Cardiac muscle cell (in vitro differentiated cells and primary cell): ENCODE measurements around the gene CHMP4B. TPM values are rescaled to one million over a fixed set of nuclear protein-coding genes. Genes with fewer than 3 reads are reported as not detected.
A peak's percentile ranks its signal among the peaks of the same experiment; 100 is the strongest.

Experiments
- DNase-seq, 2 donors: peaks; one replicate each; pipeline versions ENCODE4 v3.0.0 to v3.0.0-alpha.2; 2010 to 2017; ENCODE audit warnings: low read depth in 1 of 2, low spot score in 1 of 2
- H3K27ac ChIP-seq: fragments of 200-600 bp; sonication (generic); 2 replicates; pipeline ENCODE4 v1.5.1; 2016
- H3K27me3 ChIP-seq: fragments of 200-600 bp; sonication (generic); 2 replicates; pipeline ENCODE4 v1.6.0; 2016; ENCODE audit warnings: control low read depth
- H3K36me3 ChIP-seq: fragments of 200-600 bp; sonication (generic); 2 replicates; pipeline ENCODE4 v1.5.1; 2016; ENCODE audit warnings: control low read depth
- H3K4me1 ChIP-seq: fragments of 200-600 bp; sonication (generic); 2 replicates; pipeline ENCODE4 v1.8.1; 2017; ENCODE audit warnings: low read depth, mild to moderate bottlenecking, mixed run types
- H3K4me3 ChIP-seq: fragments of 200-600 bp; sonication (generic); 2 replicates; pipeline ENCODE4 v1.5.1; 2016; ENCODE audit warnings: mild to moderate bottlenecking
- H3K9me3 ChIP-seq: fragments of 200-600 bp; sonication (generic); 2 replicates; pipeline ENCODE4 v1.5.1; 2017; ENCODE audit warnings: low read depth, mild to moderate bottlenecking, control low read depth
- CTCF ChIP-seq: IDR thresholded peaks from 2 replicates; pipeline ENCODE4 v1.5.1; 2012; ENCODE audit warnings: low read depth, mild to moderate bottlenecking, low read length
- polyA plus RNA-seq: library from polyadenylated mRNA; unstranded; fragments of >200 nt; fragmentation: Nextera tagmentation; extraction: Ambion mirVana; gene quantifications from 2 replicates; pipeline ENCODE4 v1.2.1, GENCODE V29; 2016
- total RNA-seq: library from RNA; depleted of rRNA; stranded (reverse); fragments of >200 nt; gene quantifications from 2 replicates; pipeline ENCODE4 v1.2.3, GENCODE V29; 2016

Gene CHMP4B
- total and polyA plus RNA-seq, 2 experiments from 2014 or later = 4.6 to 110 TPM

- no peaks in the 10 kb centered on the region for H3K36me3 ChIP-seq
- no peak for TF ChIP-seq CTCF
- no peak overlapping the region for H3K4me3 ChIP-seq
- H3K27ac ChIP-seq = peak overlapping the region; percentile 7
- peak in 1 of 2 donors; percentile 67 for DNase-seq
- no peaks in the 10 kb centered on the region for H3K9me3 ChIP-seq
- H3K4me1 ChIP-seq = peaks cover 39% of the 10 kb centered on the region
- H3K27me3 ChIP-seq = no peaks in the 10 kb centered on the region
Observed at GRCh38 chr20:33832103-33832804, 21.1 kb downstream of the CHMP4B start.

- no peak for TF ChIP-seq CTCF
- H3K36me3 ChIP-seq = no peaks in the 10 kb centered on the region
Observed at GRCh38 chr20:33833333-33833732, 22.2 kb downstream of the CHMP4B start.

GRCh38 chr20:33835615-33836172 is 24.5 kb downstream of the CHMP4B start:
- TF ChIP-seq CTCF = no peak
- H3K4me3 ChIP-seq = no peak overlapping the region
- no peaks in the 10 kb centered on the region for H3K36me3 ChIP-seq
- no peaks in the 10 kb centered on the region for H3K9me3 ChIP-seq
- no peaks in the 10 kb centered on the region for H3K27me3 ChIP-seq
- peaks cover 52% of the 10 kb centered on the region for H3K4me1 ChIP-seq
- H3K27ac ChIP-seq = no peak overlapping the region
- DNase-seq = peak in 1 of 2 donors; percentile 75

More at GRCh38 chr20:33833333-33833732, 22.2 kb downstream of the CHMP4B start:
- H3K9me3 ChIP-seq = no peaks in the 10 kb centered on the region
- DNase-seq = peak; percentile 32 to 43
- peaks cover 40% of the 10 kb centered on the region for H3K4me1 ChIP-seq
- peak overlapping the region; percentile 73 for H3K27ac ChIP-seq
- H3K4me3 ChIP-seq = no peak overlapping the region
- H3K27me3 ChIP-seq = no peaks in the 10 kb centered on the region

GRCh38 chr20:33836277-33836676 is 25.1 kb downstream of the CHMP4B start:
- TF ChIP-seq CTCF = no peak
- Histone ChIP-seq H3K27ac (no peak overlapping the region), H3K4me1 (peaks cover 58% of the 10 kb centered on the region), H3K27me3 (no peaks in the 10 kb centered on the region), H3K9me3 (no peaks in the 10 kb centered on the region), H3K36me3 (no peaks in the 10 kb centered on the region), H3K4me3 (no peak overlapping the region)
- DNase-seq = no peak

GRCh38 chr20:33837096-33837830 is 26.1 kb downstream of the CHMP4B start:
- Histone ChIP-seq H3K4me3 (no peak overlapping the region), H3K4me1 (peaks cover 64% of the 10 kb centered on the region), H3K27me3 (no peaks in the 10 kb centered on the region), H3K36me3 (no peaks in the 10 kb centered on the region), H3K9me3 (no peaks in the 10 kb centered on the region), H3K27ac (peak overlapping the region; percentile 56)
- DNase-seq = no peak
- no peak for TF ChIP-seq CTCF
